BE2C (cell line): ENCODE results near the gene CLCN7.
"Not testable (repeated sequence)": the region's sequence is repeated elsewhere in the genome, so short reads cannot be mapped to it uniquely, and the experiment has no call there.

Experiments
- DNase-seq: peaks from one replicate; pipeline ENCODE4 v3.0.0-alpha.2; 2020
- H3K27me3 ChIP-seq: fragments of 250-450 bp; sonication (Bioruptor Pico); 2 replicates; pipeline ENCODE4 v1.5.1; 2020; ENCODE audit warnings: mild to moderate bottlenecking
- H3K36me3 ChIP-seq: fragments of 250-450 bp; sonication (Bioruptor Pico); 2 replicates; pipeline ENCODE4 v1.5.1; 2020; ENCODE audit warnings: mild to moderate bottlenecking
- H3K4me1 ChIP-seq: fragments of 250-450 bp; sonication (Bioruptor Pico); 2 replicates; pipeline ENCODE4 v1.5.1; 2020
- H3K4me3 ChIP-seq: 2 replicates; pipeline ENCODE4 v1.5.1; 2011; ENCODE audit warnings: low read depth, low read length
- H3K9me3 ChIP-seq: fragments of 250-450 bp; sonication (Bioruptor Pico); 2 replicates; pipeline ENCODE4 v1.5.1; 2020
- TF ChIP-seq, protein P1 (sequence below): IDR thresholded peaks from 2 replicates; pipeline ENCODE4 v1.5.1; 2012; ENCODE audit warnings: mild to moderate bottlenecking, low read depth, low read length

Gene CLCN7

DNA sequence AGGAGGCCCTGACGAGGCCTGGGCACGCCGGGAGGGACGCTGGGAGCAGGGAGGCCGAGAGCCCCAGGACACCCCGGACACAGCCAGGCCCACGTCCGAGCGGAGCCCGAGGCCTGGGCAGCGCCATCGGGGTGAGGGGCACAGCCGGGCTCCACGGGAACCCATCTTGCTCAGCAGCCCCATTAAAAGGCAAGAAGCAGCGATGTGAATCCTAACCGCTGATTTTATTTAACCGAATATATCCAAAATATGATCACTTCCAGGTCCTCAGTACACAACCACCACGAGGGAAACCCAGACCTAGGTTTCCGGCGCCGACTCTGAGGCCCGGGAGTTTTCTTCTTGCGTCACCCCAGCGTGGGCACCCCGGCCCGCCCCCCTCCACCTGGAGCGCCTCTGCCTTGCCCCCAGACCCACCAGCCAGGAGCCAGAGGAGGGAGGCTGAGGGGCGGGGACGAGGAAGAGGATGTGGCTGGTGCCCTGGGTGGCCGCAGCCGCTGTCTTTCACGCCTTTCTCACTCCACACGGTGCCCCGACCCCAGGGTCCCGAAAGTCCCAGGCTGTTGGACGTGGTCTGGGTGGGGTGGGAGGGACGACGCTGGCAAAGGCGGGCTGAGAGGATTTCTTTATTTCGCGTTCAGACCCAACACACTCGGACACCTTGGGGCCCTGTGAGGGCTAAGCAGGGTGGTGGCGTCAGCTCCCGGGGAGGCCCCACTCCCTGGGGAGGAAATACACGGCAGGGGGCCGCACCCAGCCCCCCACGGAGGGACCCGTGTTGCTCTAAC is 29.9 kb downstream of the CLCN7 start:
- Histone ChIP-seq H3K4me1 (no peaks in the 10 kb centered on the region), H3K36me3 (peaks cover 17% of the 10 kb centered on the region), H3K4me3 (no peak overlapping the region), H3K27me3 (no peaks in the 10 kb centered on the region), H3K9me3 (no peaks in the 10 kb centered on the region)
- DNase-seq: no peak
- TF ChIP-seq, protein P1, sequence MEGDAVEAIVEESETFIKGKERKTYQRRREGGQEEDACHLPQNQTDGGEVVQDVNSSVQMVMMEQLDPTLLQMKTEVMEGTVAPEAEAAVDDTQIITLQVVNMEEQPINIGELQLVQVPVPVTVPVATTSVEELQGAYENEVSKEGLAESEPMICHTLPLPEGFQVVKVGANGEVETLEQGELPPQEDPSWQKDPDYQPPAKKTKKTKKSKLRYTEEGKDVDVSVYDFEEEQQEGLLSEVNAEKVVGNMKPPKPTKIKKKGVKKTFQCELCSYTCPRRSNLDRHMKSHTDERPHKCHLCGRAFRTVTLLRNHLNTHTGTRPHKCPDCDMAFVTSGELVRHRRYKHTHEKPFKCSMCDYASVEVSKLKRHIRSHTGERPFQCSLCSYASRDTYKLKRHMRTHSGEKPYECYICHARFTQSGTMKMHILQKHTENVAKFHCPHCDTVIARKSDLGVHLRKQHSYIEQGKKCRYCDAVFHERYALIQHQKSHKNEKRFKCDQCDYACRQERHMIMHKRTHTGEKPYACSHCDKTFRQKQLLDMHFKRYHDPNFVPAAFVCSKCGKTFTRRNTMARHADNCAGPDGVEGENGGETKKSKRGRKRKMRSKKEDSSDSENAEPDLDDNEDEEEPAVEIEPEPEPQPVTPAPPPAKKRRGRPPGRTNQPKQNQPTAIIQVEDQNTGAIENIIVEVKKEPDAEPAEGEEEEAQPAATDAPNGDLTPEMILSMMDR: no peak

DNA sequence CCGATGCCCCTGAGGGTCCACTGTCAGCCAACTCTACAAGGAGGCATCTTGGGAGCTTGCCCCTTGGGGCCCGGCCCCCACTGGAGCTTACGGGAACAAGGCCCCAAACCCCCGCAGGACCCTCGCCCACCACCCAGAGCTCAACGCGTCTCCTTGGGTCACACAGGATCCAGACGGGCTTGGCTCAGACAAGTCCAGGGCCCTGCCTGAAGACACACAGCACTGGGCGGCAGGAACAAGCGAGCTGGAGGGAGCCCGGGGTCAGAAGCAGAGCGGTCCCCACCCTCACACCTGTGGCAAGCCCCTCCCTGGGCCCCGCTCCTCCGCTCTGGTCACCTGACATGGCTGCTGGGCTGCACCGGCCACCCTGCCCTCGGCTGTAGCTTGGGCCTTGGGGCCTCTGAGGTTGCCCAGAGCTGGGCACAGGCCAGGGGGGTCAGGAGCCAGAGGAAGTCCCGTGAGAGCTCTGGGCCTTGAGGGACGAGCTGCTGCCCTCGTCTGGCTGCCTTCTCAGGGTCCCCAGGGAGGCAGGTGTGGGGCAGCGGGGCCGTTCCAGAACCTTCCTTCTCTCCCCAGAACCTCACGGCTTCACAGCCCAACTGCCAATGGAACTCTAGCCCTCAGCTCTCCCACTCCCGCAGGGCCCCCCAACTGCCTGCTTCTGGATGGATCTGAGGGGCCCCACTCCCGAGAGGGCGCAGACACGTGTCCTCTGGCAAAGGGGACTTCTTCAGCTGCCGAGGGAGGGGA is 30.7 kb downstream of the CLCN7 start, which contains the start of gene CCDC154:
TSS of gene CCDC154 (minus strand) at position 577 of the 750 bp plus-strand sequence. CDS start at position 343, 234 bp downstream.
- no peaks in the 10 kb centered on the region for H3K9me3 ChIP-seq
- H3K4me3 ChIP-seq: no peak within 1 kb of the TSS
- H3K27me3 ChIP-seq: no peaks in the 10 kb centered on the region
- TF ChIP-seq, protein P1: no peak
- DNase-seq: no peak
- peaks cover 17% of the 10 kb centered on the region; the same call in 1 of the 2 replicates for H3K36me3 ChIP-seq
- H3K4me1 ChIP-seq: no peaks in the 10 kb centered on the region

DNA sequence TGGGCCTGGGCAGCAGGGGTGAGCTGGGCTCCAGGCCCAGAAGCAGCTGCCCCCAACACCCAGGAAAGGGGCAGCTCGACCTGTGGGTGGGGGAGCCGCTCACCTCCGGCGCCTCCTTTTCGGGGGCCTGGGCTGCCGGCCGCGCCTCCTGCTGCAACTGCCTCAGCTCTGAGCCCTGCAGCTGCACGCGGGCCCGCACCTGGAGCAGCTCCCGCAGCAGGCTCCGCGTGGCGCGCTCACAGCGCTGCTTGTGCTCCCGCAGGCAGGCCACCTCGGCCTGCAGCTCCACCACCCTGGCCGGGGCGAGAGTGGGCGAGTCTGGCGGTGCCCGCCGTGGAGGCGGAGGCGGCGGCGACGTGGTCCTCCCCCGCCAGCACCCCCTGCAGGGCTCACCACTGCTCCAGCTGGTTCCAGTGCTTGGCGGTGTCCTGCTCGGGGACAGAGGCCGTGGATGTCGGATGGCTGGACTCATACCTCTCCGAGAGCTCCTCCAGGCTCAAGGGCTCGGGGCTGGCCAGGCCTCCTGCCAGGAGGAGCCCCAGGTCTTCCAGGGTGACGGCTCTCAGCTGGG is 31.3 kb downstream of the CLCN7 start:
- Histone ChIP-seq H3K4me1 (no peaks in the 10 kb centered on the region), H3K27me3 (no peaks in the 10 kb centered on the region), H3K36me3 (peaks cover 17% of the 10 kb centered on the region; the same call in 1 of the 2 replicates), H3K4me3 (no peak overlapping the region), H3K9me3 (no peaks in the 10 kb centered on the region)
- TF ChIP-seq, protein P1: no peak
- DNase-seq: no peak

DNA sequence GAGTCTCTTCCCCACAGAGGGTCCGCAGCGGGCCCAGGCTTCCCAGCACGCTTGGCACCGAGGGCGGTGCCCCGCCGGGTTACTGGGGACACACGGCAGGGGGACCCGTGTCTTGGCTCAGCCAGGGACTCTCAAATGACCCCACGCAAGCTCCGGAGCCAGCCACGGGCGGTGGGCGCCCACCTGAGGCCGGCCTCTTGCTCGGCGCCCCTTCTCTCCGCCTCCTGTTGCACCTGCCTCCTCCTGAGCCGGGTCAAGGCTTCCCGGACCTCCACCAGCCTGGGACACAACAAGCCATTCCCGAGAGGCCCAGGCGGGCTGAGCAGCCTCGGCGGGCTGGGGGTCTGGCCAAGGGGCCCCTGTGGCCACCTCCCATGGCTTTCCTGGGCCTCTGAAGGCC is 32.1 kb downstream of the CLCN7 start:
- Histone ChIP-seq H3K36me3 (peaks cover 11% of the 10 kb centered on the region; the same call in 1 of the 2 replicates), H3K4me3 (no peak overlapping the region), H3K4me1 (peaks cover 6% of the 10 kb centered on the region; the same call in 1 of the 2 replicates), H3K9me3 (no peaks in the 10 kb centered on the region), H3K27me3 (no peaks in the 10 kb centered on the region)
- DNase-seq: no peak
- TF ChIP-seq, protein P1: no peak

DNA sequence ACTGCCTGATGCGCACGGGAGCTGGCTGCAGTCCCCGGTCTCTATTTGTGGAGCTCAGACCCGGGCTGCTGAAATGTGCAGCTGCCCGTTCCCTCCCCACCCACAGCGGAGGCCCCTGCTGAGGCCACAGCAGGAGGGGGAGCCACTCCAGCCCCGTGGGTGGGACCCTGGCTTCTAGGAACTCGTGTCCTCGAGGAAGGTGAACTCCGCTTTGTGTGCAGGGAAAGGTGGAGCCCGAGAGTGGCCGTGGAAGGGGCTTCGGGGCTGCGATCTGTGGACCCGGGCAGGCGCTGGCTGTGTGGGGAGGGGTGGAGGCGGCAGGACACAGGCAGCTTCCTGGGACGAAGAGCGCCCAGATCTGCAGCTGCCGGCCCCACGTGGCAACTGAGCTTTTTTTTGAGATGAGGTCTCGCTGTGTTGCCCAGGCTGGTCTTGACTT is 33.4 kb downstream of the CLCN7 start:
- Histone ChIP-seq H3K27me3 (no peaks in the 10 kb centered on the region), H3K4me1 (peaks cover 6% of the 10 kb centered on the region; the same call in 1 of the 2 replicates), H3K36me3 (peaks cover 4% of the 10 kb centered on the region; the same call in 1 of the 2 replicates), H3K9me3 (no peaks in the 10 kb centered on the region), H3K4me3 (no peak overlapping the region)
- TF ChIP-seq, protein P1: no peak
- DNase-seq: no peak

DNA sequence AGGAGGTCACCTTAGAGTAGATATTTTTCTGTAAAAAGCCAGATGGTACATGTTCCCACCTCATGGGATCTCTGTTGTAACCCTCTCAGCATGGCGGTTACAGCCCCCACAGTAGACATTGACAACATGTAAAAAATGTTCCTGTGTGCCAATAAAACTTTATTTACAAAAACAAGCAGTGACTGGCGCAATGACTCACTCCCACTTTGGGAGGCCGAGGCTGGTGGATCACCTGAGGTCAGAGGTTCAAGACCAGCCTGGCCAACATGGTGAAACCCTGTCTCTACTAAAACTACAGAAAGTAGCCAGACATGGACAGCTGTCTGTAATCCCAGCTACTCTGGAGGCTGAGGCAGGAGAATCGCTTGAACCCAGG is 35.1 kb downstream of the CLCN7 start:
- H3K27me3 ChIP-seq, H3K4me3 ChIP-seq, H3K9me3 ChIP-seq, DNase-seq, H3K36me3 ChIP-seq, H3K4me1 ChIP-seq: not testable (repeated sequence)
